ENCODE measurements around the gene ATN1. TPM values are rescaled to one million over a fixed set of nuclear protein-coding genes. Genes with fewer than 3 reads are reported as not detected.
"Not testable (repeated sequence)": the region's sequence is repeated elsewhere in the genome, so short reads cannot be mapped to it uniquely, and the experiment has no call there.

ATN1 gene
- total RNA-seq (2022) (126 TPM in 2 replicates), Bru-seq, nascent RNA (percentile 80 among the genes with signal in this experiment), BruChase-seq, experiment 1, labeled RNA remaining after a 2-hour chase (percentile 84 among the genes with signal in this experiment), BruChase-seq, experiment 2, labeled RNA remaining after a 6-hour chase (percentile 94 among the genes with signal in this experiment)
- long read RNA-seq, partial matches to known transcripts, result 161 of 171 reads
- long read RNA-seq, other reads (novel, unspliced or antisense), result 10 of 171 reads

- no peaks in the 10 kb centered on the region for H3K9me3 ChIP-seq
- intact Hi-C loops (cut with micrococcal nuclease; ENCODE audit: unreplicated experiment), result no loop called here
- ChIA-PET CTCF (interaction anchor here (0.6 to 5.7 kb wide), 3 partner anchors 11 to 60 kb away, joined by 4 to 56 read pairs (median 8); partner anchors contain the start of gene SPSB2), POLR2A (interaction anchor here (0.6 to 2.9 kb wide), 7 partner anchors 10 to 135 kb away, joined by 3 to 22 read pairs (median 12); partner anchors contain the start of genes C12orf57 and RNU7-1)
- peaks cover 2% of the 10 kb centered on the region; the same call in 1 of the 2 replicates for H3K36me3 ChIP-seq (ENCODE audit: control insufficient read depth, insufficient read depth, low read length)
- BruUV-seq (replicated peaks), result no TSS peak
- DNase-seq, result peak; percentile 85 to 87
- Mint-ChIP-seq H3K27ac (ENCODE audit: unreplicated experiment) (peak within 1 kb of the TSS; percentile 76), H3K27me3 (ENCODE audit: insufficient read depth, unreplicated experiment) (no peaks in the 10 kb centered on the region), H3K4me3 (ENCODE audit: unreplicated experiment) (peak within 1 kb of the TSS; percentile 85), H3K36me3 (ENCODE audit: insufficient read depth, unreplicated experiment) (peaks cover 22% of the 10 kb centered on the region), H3K4me1 (ENCODE audit: low read depth, unreplicated experiment) (peaks cover 66% of the 10 kb centered on the region), H3K9me3 (ENCODE audit: unreplicated experiment) (no peaks in the 10 kb centered on the region)
- no peaks in the 10 kb centered on the region for H3K27me3 ChIP-seq (replicated peaks; ENCODE audit: control insufficient read depth, insufficient read depth, low read length)
- H3K4me1 ChIP-seq, result peaks cover 43% of the 10 kb centered on the region
- no peak for TF ChIP-seq CTCF (IDR thresholded peaks at IDR 0.05; ENCODE audit: insufficient read depth in 1 of 2, low read depth in 1 of 2, low read length in 1 of 2, severe bottlenecking in 1 of 2, unreplicated experiment in 1 of 2)
- peak within 1 kb of the TSS; percentile 91 for H3K4me3 ChIP-seq (ENCODE audit: low read depth, low read length)
These were observed at the start of gene ATN1 for GRCh38 chr12:6927379-6928021. Gene ATN1 (plus strand): TSS chr12:6927959. CDS start chr12:6934002, 6,043 bp downstream.

- Mint-ChIP-seq H3K36me3 (ENCODE audit: insufficient read depth, unreplicated experiment) (peaks cover 71% of the 10 kb centered on the region), H3K27ac (ENCODE audit: unreplicated experiment) (peak overlapping the region; percentile 88), H3K4me1 (ENCODE audit: low read depth, unreplicated experiment) (peaks cover 12% of the 10 kb centered on the region)
- H3K9me3 Mint-ChIP-seq (ENCODE audit: unreplicated experiment); H3K9me3 ChIP-seq; H3K27me3 ChIP-seq (replicated peaks; ENCODE audit: control insufficient read depth, insufficient read depth, low read length); DNase-seq; H3K36me3 ChIP-seq (ENCODE audit: control insufficient read depth, insufficient read depth, low read length); H3K4me3 Mint-ChIP-seq (ENCODE audit: unreplicated experiment); H3K27me3 Mint-ChIP-seq (ENCODE audit: insufficient read depth, unreplicated experiment); intact Hi-C loops (cut with micrococcal nuclease; ENCODE audit: unreplicated experiment); H3K4me3 ChIP-seq (ENCODE audit: low read depth, low read length): not testable (repeated sequence)
- ChIA-PET POLR2A (interaction anchor here (0.9 to 1.3 kb wide), 2 partner anchors 28 to 190 kb away, joined by 3 to 7 read pairs; partner anchors contain the start of genes CDCA3, USP5 and ZNF384), CTCF (interaction anchor here (0.6 to 1.6 kb wide), 4 partner anchors 11 to 186 kb away, joined by 3 to 8 read pairs (median 5); no protein-coding TSS in a partner anchor)
- BruUV-seq (replicated peaks), result TSS peak; percentile 73
- H3K4me1 ChIP-seq, result peaks cover 23% of the 10 kb centered on the region
These were observed 47.9 kb upstream of the ATN1 start for GRCh38 chr12:6879824-6880223.

- no peaks in the 10 kb centered on the region for H3K9me3 Mint-ChIP-seq (ENCODE audit: unreplicated experiment)
- no peaks in the 10 kb centered on the region for H3K27me3 Mint-ChIP-seq (ENCODE audit: insufficient read depth, unreplicated experiment)
- H3K36me3 Mint-ChIP-seq (ENCODE audit: insufficient read depth, unreplicated experiment), result peaks cover 65% of the 10 kb centered on the region
- intact Hi-C loops (cut with micrococcal nuclease; ENCODE audit: unreplicated experiment), result no loop called here
- peaks cover 21% of the 10 kb centered on the region for H3K4me1 Mint-ChIP-seq (ENCODE audit: low read depth, unreplicated experiment)
- peak overlapping the region; percentile 98 for H3K27ac Mint-ChIP-seq (ENCODE audit: unreplicated experiment)
- H3K4me1 ChIP-seq, result peaks cover 51% of the 10 kb centered on the region
- BruUV-seq (replicated peaks), result no TSS peak
- POLR2A ChIA-PET, result interaction anchor here (0.6 kb wide), 2 partner anchors 42 to 486 kb away, joined by 3 read pairs; no protein-coding TSS in a partner anchor
- DNase-seq, result no peak
- no peak overlapping the region for H3K4me3 Mint-ChIP-seq (ENCODE audit: unreplicated experiment)
- TF ChIP-seq CTCF (IDR thresholded peaks at IDR 0.05; ENCODE audit: insufficient read depth in 1 of 2, low read depth in 1 of 2, low read length in 1 of 2, severe bottlenecking in 1 of 2, unreplicated experiment in 1 of 2), result no peak
- no peaks in the 10 kb centered on the region for H3K9me3 ChIP-seq
- H3K4me3 ChIP-seq (ENCODE audit: low read depth, low read length), result no peak overlapping the region
- peaks cover 6% of the 10 kb centered on the region; the same call in 1 of the 2 replicates for H3K36me3 ChIP-seq (ENCODE audit: control insufficient read depth, insufficient read depth, low read length)
- CTCF ChIA-PET, result interaction anchor here (0.5 kb wide), 1 partner anchor 79 kb away, joined by 3 read pairs; no protein-coding TSS in a partner anchor
- H3K27me3 ChIP-seq (replicated peaks; ENCODE audit: control insufficient read depth, insufficient read depth, low read length), result no peaks in the 10 kb centered on the region
These were observed 44.5 kb upstream of the ATN1 start for GRCh38 chr12:6883252-6883651.
